SK-N-SH treated with all-trans-retinoic acid at 6 μM for 48 hours (cell line): ENCODE measurements around the gene STK32B.
"Not testable (repeated sequence)": the region's sequence is repeated elsewhere in the genome, so short reads cannot be mapped to it uniquely, and the experiment has no call there.

ENCODE experiments used
- ARNTL ChIP-seq: fragments of 450-650 bp; formaldehyde crosslinking; IDR thresholded peaks from 2 replicates; pipeline ENCODE4 v1.5.0; 2020; ENCODE audit warnings: low read depth, mild to moderate bottlenecking, moderate library complexity, borderline replicate concordance
- SNAI2 ChIP-seq: fragments of 250-450 bp; sonication (Bioruptor Pico); IDR thresholded peaks from 2 replicates; pipeline ENCODE4 v1.5.0; 2020; ENCODE audit warnings: mild to moderate bottlenecking, moderate library complexity

- not testable (repeated sequence) for TF ChIP-seq SNAI2 (CRISPR knock-in tag); ARNTL
Measured at GRCh38 chr4:5001641-5002040, 49.6 kb upstream of the STK32B start.
